H1 (cell line): ENCODE measurements around the gene FHIT. TPM values are rescaled to one million over a fixed set of nuclear protein-coding genes. Genes with fewer than 3 reads are reported as not detected.

Experiments used
- ASH2L ChIP-seq: fragments of 200-600, 300-600 bp; sonication (generic); IDR thresholded peaks from one replicate; pipeline ENCODE4 v1.7.1; 2017; ENCODE audit warnings: low read length
- BCL11A ChIP-seq, 2 experiments: IDR thresholded peaks; one replicate each; pipeline ENCODE4 v1.6.1; 2011; ENCODE audit warnings: low read depth in 2 of 2, low read length in 2 of 2, mild to moderate bottlenecking in 2 of 2
- CHD2 ChIP-seq: IDR thresholded peaks from 2 replicates; pipeline ENCODE4 v1.6.1; 2012; ENCODE audit warnings: low read length, improper control_type of control experiment
- PHF8 ChIP-seq: fragments of 200-600 bp; sonication (generic); conservative IDR thresholded peaks from 2 replicates; pipeline ENCODE4 v1.7.1; 2012; ENCODE audit warnings: low read depth, mild to moderate bottlenecking, inconsistent platforms, low read length, moderate library complexity
- POLR2AphosphoS5 ChIP-seq: IDR thresholded peaks from 2 replicates; pipeline ENCODE4 v1.6.1; 2011; ENCODE audit warnings: low read depth, low read length
- RAD21 ChIP-seq, 2 experiments: IDR thresholded peaks in 1 of 2; conservative IDR thresholded peaks in 1 of 2; 2 replicates each; pipeline ENCODE4 v1.6.1; 2011; ENCODE audit warnings: low read depth in 2 of 2, low read length in 2 of 2, improper control_type of control experiment in 1 of 2, inconsistent platforms in 1 of 2, mild to moderate bottlenecking in 1 of 2, moderate library complexity in 1 of 2
- SIRT6 ChIP-seq: IDR thresholded peaks from one replicate; pipeline ENCODE4 v1.7.1; 2012; ENCODE audit warnings: low read length, inconsistent platforms
- SIX5 ChIP-seq: IDR thresholded peaks from 2 replicates; pipeline ENCODE4 v1.6.1; 2011; ENCODE audit warnings: mild to moderate bottlenecking, low read depth, low read length
- SRF ChIP-seq: IDR thresholded peaks from 2 replicates; pipeline ENCODE4 v1.6.1; 2011; ENCODE audit warnings: mild to moderate bottlenecking, low read depth, low read length, moderate library complexity
- TBP ChIP-seq: IDR thresholded peaks from 2 replicates; pipeline ENCODE4 v1.6.1; 2011; ENCODE audit warnings: low read depth, low read length, improper control_type of control experiment
- YY1 ChIP-seq: IDR thresholded peaks from 2 replicates; pipeline ENCODE4 v1.6.1; 2011; ENCODE audit warnings: low read depth, mild to moderate bottlenecking, low read length
- polyA plus RNA-seq, 7 experiments: library from polyadenylated mRNA; depleted of rRNA in 3 of 7; stranded (reverse) in 5 of 7; unstranded in 2 of 7; fragments of >200 nt in 5 of 7; fragments of 200-250 nt in 2 of 7; gene quantifications; 1 replicate in 5 of 7; 2 replicates in 1 of 7; 4 replicates in 1 of 7; pipeline versions ENCODE4 v1.2.1 to v1.2.3, GENCODE V29; 2011 to 2013; ENCODE audit warnings: missing spikeins in 2 of 7, mixed read lengths in 2 of 7
- total RNA-seq: library from RNA; stranded (reverse); fragmentation: NEBNext Ultra II Directional; extraction: Animal tissue kit (Norgen Biotek cat#: 25700); gene quantifications from 2 replicates; pipeline ENCODE4 v1.2.1, GENCODE V29; 2021
- TF ChIP-seq, protein P1 (sequence below): fragments of 300-600 bp; sonication (generic); IDR thresholded peaks from 2 replicates; pipeline ENCODE4 v1.7.1; 2012; ENCODE audit warnings: low read length, moderate library complexity, mild to moderate bottlenecking, inconsistent platforms; ENCODE audit not compliant: insufficient replicate concordance
- TF ChIP-seq, protein P2 (sequence below): IDR thresholded peaks from 2 replicates; pipeline ENCODE4 v1.6.1; 2012; ENCODE audit warnings: inconsistent platforms

The FHIT gene
- total and polyA plus RNA-seq, 2 of the 8 experiments (the other 6 are each of a cell fraction or from before 2014, with no cell fraction given), result 1.2 to 3.2 TPM

DNA sequence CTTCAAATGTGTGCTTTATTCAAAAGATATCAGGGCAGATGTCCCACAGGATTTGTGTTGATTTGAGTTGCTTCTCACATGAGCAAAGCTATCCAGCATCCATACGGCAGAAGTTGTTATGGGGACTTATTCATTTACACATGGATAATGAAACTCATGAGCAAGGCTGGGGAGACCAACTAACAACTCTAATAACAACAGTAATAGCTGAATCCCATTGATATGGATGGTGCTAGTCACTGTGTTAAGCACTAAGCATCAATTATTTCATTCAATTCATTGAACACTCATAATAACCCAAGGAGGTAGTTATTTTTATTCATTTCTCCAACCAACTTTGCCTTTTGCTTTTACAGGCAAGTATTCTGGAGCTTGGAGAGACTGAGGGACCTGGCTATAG, 1107.2 kb downstream of the FHIT start (continued):
- TF ChIP-seq, protein P1, sequence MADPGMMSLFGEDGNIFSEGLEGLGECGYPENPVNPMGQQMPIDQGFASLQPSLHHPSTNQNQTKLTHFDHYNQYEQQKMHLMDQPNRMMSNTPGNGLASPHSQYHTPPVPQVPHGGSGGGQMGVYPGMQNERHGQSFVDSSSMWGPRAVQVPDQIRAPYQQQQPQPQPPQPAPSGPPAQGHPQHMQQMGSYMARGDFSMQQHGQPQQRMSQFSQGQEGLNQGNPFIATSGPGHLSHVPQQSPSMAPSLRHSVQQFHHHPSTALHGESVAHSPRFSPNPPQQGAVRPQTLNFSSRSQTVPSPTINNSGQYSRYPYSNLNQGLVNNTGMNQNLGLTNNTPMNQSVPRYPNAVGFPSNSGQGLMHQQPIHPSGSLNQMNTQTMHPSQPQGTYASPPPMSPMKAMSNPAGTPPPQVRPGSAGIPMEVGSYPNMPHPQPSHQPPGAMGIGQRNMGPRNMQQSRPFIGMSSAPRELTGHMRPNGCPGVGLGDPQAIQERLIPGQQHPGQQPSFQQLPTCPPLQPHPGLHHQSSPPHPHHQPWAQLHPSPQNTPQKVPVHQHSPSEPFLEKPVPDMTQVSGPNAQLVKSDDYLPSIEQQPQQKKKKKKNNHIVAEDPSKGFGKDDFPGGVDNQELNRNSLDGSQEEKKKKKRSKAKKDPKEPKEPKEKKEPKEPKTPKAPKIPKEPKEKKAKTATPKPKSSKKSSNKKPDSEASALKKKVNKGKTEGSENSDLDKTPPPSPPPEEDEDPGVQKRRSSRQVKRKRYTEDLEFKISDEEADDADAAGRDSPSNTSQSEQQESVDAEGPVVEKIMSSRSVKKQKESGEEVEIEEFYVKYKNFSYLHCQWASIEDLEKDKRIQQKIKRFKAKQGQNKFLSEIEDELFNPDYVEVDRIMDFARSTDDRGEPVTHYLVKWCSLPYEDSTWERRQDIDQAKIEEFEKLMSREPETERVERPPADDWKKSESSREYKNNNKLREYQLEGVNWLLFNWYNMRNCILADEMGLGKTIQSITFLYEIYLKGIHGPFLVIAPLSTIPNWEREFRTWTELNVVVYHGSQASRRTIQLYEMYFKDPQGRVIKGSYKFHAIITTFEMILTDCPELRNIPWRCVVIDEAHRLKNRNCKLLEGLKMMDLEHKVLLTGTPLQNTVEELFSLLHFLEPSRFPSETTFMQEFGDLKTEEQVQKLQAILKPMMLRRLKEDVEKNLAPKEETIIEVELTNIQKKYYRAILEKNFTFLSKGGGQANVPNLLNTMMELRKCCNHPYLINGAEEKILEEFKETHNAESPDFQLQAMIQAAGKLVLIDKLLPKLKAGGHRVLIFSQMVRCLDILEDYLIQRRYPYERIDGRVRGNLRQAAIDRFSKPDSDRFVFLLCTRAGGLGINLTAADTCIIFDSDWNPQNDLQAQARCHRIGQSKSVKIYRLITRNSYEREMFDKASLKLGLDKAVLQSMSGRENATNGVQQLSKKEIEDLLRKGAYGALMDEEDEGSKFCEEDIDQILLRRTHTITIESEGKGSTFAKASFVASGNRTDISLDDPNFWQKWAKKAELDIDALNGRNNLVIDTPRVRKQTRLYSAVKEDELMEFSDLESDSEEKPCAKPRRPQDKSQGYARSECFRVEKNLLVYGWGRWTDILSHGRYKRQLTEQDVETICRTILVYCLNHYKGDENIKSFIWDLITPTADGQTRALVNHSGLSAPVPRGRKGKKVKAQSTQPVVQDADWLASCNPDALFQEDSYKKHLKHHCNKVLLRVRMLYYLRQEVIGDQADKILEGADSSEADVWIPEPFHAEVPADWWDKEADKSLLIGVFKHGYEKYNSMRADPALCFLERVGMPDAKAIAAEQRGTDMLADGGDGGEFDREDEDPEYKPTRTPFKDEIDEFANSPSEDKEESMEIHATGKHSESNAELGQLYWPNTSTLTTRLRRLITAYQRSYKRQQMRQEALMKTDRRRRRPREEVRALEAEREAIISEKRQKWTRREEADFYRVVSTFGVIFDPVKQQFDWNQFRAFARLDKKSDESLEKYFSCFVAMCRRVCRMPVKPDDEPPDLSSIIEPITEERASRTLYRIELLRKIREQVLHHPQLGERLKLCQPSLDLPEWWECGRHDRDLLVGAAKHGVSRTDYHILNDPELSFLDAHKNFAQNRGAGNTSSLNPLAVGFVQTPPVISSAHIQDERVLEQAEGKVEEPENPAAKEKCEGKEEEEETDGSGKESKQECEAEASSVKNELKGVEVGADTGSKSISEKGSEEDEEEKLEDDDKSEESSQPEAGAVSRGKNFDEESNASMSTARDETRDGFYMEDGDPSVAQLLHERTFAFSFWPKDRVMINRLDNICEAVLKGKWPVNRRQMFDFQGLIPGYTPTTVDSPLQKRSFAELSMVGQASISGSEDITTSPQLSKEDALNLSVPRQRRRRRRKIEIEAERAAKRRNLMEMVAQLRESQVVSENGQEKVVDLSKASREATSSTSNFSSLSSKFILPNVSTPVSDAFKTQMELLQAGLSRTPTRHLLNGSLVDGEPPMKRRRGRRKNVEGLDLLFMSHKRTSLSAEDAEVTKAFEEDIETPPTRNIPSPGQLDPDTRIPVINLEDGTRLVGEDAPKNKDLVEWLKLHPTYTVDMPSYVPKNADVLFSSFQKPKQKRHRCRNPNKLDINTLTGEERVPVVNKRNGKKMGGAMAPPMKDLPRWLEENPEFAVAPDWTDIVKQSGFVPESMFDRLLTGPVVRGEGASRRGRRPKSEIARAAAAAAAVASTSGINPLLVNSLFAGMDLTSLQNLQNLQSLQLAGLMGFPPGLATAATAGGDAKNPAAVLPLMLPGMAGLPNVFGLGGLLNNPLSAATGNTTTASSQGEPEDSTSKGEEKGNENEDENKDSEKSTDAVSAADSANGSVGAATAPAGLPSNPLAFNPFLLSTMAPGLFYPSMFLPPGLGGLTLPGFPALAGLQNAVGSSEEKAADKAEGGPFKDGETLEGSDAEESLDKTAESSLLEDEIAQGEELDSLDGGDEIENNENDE, result no peak
- TF ChIP-seq YY1, result no peak
- no peak for TF ChIP-seq PHF8
- no peak for TF ChIP-seq BCL11A (IDR thresholded peaks at IDR 0.05; ENCODE audit: low read depth in 2 of 2, low read length in 2 of 2)
- TF ChIP-seq ASH2L, result no peak
- no peak for TF ChIP-seq SIX5
- no peak for TF ChIP-seq CHD2
- TF ChIP-seq, protein P2, sequence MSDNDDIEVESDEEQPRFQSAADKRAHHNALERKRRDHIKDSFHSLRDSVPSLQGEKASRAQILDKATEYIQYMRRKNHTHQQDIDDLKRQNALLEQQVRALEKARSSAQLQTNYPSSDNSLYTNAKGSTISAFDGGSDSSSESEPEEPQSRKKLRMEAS, result no peak
- no peak for TF ChIP-seq TBP
- TF ChIP-seq SIRT6, result no peak
- TF ChIP-seq RAD21 (IDR thresholded peaks at IDR 0.05 in 1 of 2, conservative IDR thresholded peaks at IDR 0.05 in 1 of 2; ENCODE audit: low read depth in 2 of 2, low read length in 2 of 2), result no peak
- TF ChIP-seq SRF, result no peak
- TF ChIP-seq POLR2AphosphoS5, result no peak
